ENCODE measurements around the gene PYGM. TPM values are rescaled to one million over a fixed set of nuclear protein-coding genes. Genes with fewer than 3 reads are reported as not detected.

PYGM gene
- total RNA-seq, 2 experiments from 2014 or later = 2.2 TPM

- Histone ChIP-seq H4K20me1 (ENCODE audit: insufficient read depth, low read length) (no peaks in the 10 kb centered on the region), H3K9me3 (ENCODE audit: low read length) (no peaks in the 10 kb centered on the region), H3K36me3 (ENCODE audit: insufficient read depth, low read length) (no peaks in the 10 kb centered on the region), H3K9me2 (ENCODE audit: insufficient read depth, low read length) (no peaks in the 10 kb centered on the region), H2AFZ (ENCODE audit: low read length) (no peak overlapping the region), H3K4me2 (ENCODE audit: low read length) (no peak overlapping the region), H3K79me2 (ENCODE audit: insufficient read depth, low read depth, low read length) (no peaks in the 10 kb centered on the region), H3K4me3 (ENCODE audit: low read depth, low read length, poor library complexity, severe bottlenecking) (no peak overlapping the region), H3K27ac (ENCODE audit: low read depth, low read length, poor library complexity, severe bottlenecking) (no peak overlapping the region), H3K4me1 (ENCODE audit: insufficient read depth, low read length, poor library complexity, severe bottlenecking) (peaks cover 22% of the 10 kb centered on the region)
- no TSS peak for BruUV-seq (replicated peaks)
- intact Hi-C loops (cut with micrococcal nuclease; ENCODE audit: unreplicated experiment) = no loop called here
- POLR2A ChIA-PET = interaction anchor here (0.7 to 0.8 kb wide), 2 partner anchors 25 to 210 kb away, joined by 3 to 4 read pairs; no protein-coding TSS in a partner anchor
- no peak for DNase-seq (ENCODE audit: low spot score)
- TF ChIP-seq EZH2phosphoT487 (IDR thresholded peaks at IDR 0.05; ENCODE audit: borderline replicate concordance, low read depth, low read length) = no peak
- no peak for TF ChIP-seq CTCF (conservative IDR thresholded peaks at IDR 0.05; ENCODE audit: low read length)
- CTCF ChIA-PET (ENCODE audit: unreplicated experiment) = no interaction called here
Measured at GRCh38 chr11:64720167-64720566, 39.6 kb downstream of the PYGM start.

DNA sequence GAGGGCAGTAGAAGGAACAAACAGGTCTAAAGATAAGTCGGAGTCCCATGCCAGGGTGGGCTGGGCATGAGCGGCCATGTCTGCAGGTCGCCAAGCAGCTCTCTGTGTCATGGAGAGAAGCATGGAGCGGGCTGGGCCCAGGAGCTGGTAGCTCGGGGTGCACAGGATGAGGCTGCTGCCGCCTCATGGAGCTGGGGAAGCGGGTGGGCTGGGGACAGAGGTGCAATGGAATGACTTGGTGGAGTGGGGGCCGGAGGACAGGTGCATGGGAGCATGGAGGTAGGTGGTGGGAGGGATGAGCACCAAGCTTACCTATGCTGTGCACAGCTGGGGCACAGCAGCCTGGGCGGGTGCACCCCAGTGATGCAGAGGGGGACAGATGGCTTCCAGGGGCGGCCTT lies 40.4 kb downstream of the PYGM start:
- H3K4me3 ChIP-seq (ENCODE audit: low read depth, low read length, poor library complexity, severe bottlenecking) = no peak overlapping the region
- no TSS peak for BruUV-seq (replicated peaks)
- H3K4me1 ChIP-seq (ENCODE audit: insufficient read depth, low read length, poor library complexity, severe bottlenecking) = peaks cover 14% of the 10 kb centered on the region
- DNase-seq (ENCODE audit: low spot score) = no peak
- TF ChIP-seq EZH2phosphoT487 (IDR thresholded peaks at IDR 0.05; ENCODE audit: borderline replicate concordance, low read depth, low read length) (no peak), CTCF (conservative IDR thresholded peaks at IDR 0.05; ENCODE audit: low read length) (no peak)
- H3K4me2 ChIP-seq (ENCODE audit: low read length) = no peak overlapping the region
- H3K9me2 ChIP-seq (ENCODE audit: insufficient read depth, low read length) = no peaks in the 10 kb centered on the region
- no peak overlapping the region for H2AFZ ChIP-seq (ENCODE audit: low read length)
- H3K79me2 ChIP-seq (ENCODE audit: insufficient read depth, low read depth, low read length) = no peaks in the 10 kb centered on the region
- ChIA-PET POLR2A (no interaction called here), CTCF (ENCODE audit: unreplicated experiment) (no interaction called here)
- no peaks in the 10 kb centered on the region for H3K36me3 ChIP-seq (ENCODE audit: insufficient read depth, low read length)
- intact Hi-C loops (cut with micrococcal nuclease; ENCODE audit: unreplicated experiment) = no loop called here
- H4K20me1 ChIP-seq (ENCODE audit: insufficient read depth, low read length) = no peaks in the 10 kb centered on the region
- no peaks in the 10 kb centered on the region for H3K9me3 ChIP-seq (ENCODE audit: low read length)
- no peak overlapping the region for H3K27ac ChIP-seq (ENCODE audit: low read depth, low read length, poor library complexity, severe bottlenecking)

DNA sequence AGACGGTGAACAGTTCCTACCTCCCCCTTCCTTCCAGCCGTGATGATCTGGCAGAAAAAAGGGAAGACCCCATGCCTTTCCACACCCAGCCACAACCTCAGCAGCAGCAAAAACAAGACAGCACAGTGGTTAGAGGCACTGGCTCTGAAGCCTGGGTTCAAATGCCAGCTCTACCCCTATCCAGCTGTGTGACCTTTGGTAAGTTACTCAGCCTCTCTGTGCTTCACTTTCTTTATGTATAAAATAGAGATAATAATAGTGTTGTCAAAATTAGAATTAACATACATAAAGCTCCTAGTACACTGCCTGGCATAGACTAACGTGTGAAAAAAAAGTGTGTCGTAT lies 41.0 kb downstream of the PYGM start:
- TF ChIP-seq EZH2phosphoT487 (IDR thresholded peaks at IDR 0.05; ENCODE audit: borderline replicate concordance, low read depth, low read length) (no peak), CTCF (conservative IDR thresholded peaks at IDR 0.05; ENCODE audit: low read length) (no peak)
- Histone ChIP-seq H3K9me2 (ENCODE audit: insufficient read depth, low read length) (no peaks in the 10 kb centered on the region), H3K27ac (ENCODE audit: low read depth, low read length, poor library complexity, severe bottlenecking) (no peak overlapping the region), H3K36me3 (ENCODE audit: insufficient read depth, low read length) (no peaks in the 10 kb centered on the region), H3K79me2 (ENCODE audit: insufficient read depth, low read depth, low read length) (no peaks in the 10 kb centered on the region), H4K20me1 (ENCODE audit: insufficient read depth, low read length) (no peaks in the 10 kb centered on the region), H3K4me3 (ENCODE audit: low read depth, low read length, poor library complexity, severe bottlenecking) (no peak overlapping the region), H3K9me3 (ENCODE audit: low read length) (no peaks in the 10 kb centered on the region), H3K4me2 (ENCODE audit: low read length) (no peak overlapping the region), H3K4me1 (ENCODE audit: insufficient read depth, low read length, poor library complexity, severe bottlenecking) (peaks cover 8% of the 10 kb centered on the region), H2AFZ (ENCODE audit: low read length) (no peak overlapping the region)
- ChIA-PET POLR2A (no interaction called here), CTCF (ENCODE audit: unreplicated experiment) (no interaction called here)
- no TSS peak for BruUV-seq (replicated peaks)
- DNase-seq (ENCODE audit: low spot score) = no peak
- intact Hi-C loops (cut with micrococcal nuclease; ENCODE audit: unreplicated experiment) = no loop called here

All from OCI-LY7 (cell line).